WERI-Rb-1 (cell line): Measurements from ENCODE around the gene ANK2.

Experiments used
- DNase-seq: peaks from one replicate; pipeline ENCODE4 v3.0.0-alpha.2; 2020
- H3K27ac ChIP-seq: fragments of 250-450 bp; sonication (Bioruptor Pico); 2 replicates; pipeline ENCODE4 v1.5.1; 2020; ENCODE audit warnings: mild to moderate bottlenecking, moderate library complexity
- H3K27me3 ChIP-seq: fragments of 250-450 bp; sonication (Bioruptor Pico); 2 replicates; pipeline ENCODE4 v1.5.1; 2021; ENCODE audit warnings: mild to moderate bottlenecking, low read depth, moderate library complexity; ENCODE audit not compliant: insufficient read depth, severe bottlenecking
- H3K36me3 ChIP-seq: fragments of 250-450 bp; sonication (Bioruptor Pico); 2 replicates; pipeline ENCODE4 v1.5.1; 2020; ENCODE audit warnings: mild to moderate bottlenecking, moderate library complexity
- H3K4me3 ChIP-seq: 2 replicates; pipeline ENCODE4 v1.5.1; 2011; ENCODE audit warnings: low read depth, mild to moderate bottlenecking, control low read depth, low read length
- H3K9me3 ChIP-seq: fragments of 250-450 bp; sonication (Bioruptor Pico); 2 replicates; pipeline ENCODE4 v1.5.1; 2021; ENCODE audit warnings: mild to moderate bottlenecking, moderate library complexity; ENCODE audit not compliant: severe bottlenecking
- CTCF ChIP-seq: IDR thresholded peaks from 2 replicates; pipeline ENCODE4 v1.5.1; 2011; ENCODE audit warnings: low read depth, mild to moderate bottlenecking, control low read depth, inconsistent platforms, low read length

The ANK2 gene

GRCh38 chr4:113410686-113411085 is 361.2 kb downstream of the ANK2 start:
- TF ChIP-seq CTCF, result no peak
- no peak overlapping the region for H3K27ac ChIP-seq
- no peak overlapping the region for H3K4me3 ChIP-seq
- H3K27me3 ChIP-seq, result no peaks in the 10 kb centered on the region
- H3K9me3 ChIP-seq, result no peaks in the 10 kb centered on the region
- DNase-seq, result no peak
- H3K36me3 ChIP-seq, result no peaks in the 10 kb centered on the region

- no peak for DNase-seq
- Histone ChIP-seq H3K4me3 (no peak overlapping the region), H3K36me3 (no peaks in the 10 kb centered on the region), H3K27me3 (no peaks in the 10 kb centered on the region), H3K9me3 (no peaks in the 10 kb centered on the region), H3K27ac (no peak overlapping the region)
- TF ChIP-seq CTCF, result no peak
These were observed 362.1 kb downstream of the ANK2 start for GRCh38 chr4:113411496-113411938.

- no peak for DNase-seq
- Histone ChIP-seq H3K36me3 (no peaks in the 10 kb centered on the region), H3K4me3 (no peak overlapping the region), H3K27me3 (no peaks in the 10 kb centered on the region), H3K9me3 (peaks cover 9% of the 10 kb centered on the region), H3K27ac (no peak overlapping the region)
- no peak for TF ChIP-seq CTCF
These were observed 370.2 kb downstream of the ANK2 start for GRCh38 chr4:113419631-113420030.

GRCh38 chr4:113420938-113421337 is 371.5 kb downstream of the ANK2 start:
- H3K4me3 ChIP-seq, result no peak overlapping the region
- H3K36me3 ChIP-seq, result no peaks in the 10 kb centered on the region
- peaks cover 11% of the 10 kb centered on the region for H3K9me3 ChIP-seq
- no peaks in the 10 kb centered on the region for H3K27me3 ChIP-seq
- TF ChIP-seq CTCF, result no peak
- no peak overlapping the region for H3K27ac ChIP-seq
- DNase-seq, result no peak

GRCh38 chr4:113423631-113424030 is 374.2 kb downstream of the ANK2 start:
- no peak for DNase-seq
- TF ChIP-seq CTCF, result no peak
- no peak overlapping the region for H3K27ac ChIP-seq
- H3K27me3 ChIP-seq, result no peaks in the 10 kb centered on the region
- H3K9me3 ChIP-seq, result peaks cover 15% of the 10 kb centered on the region
- no peak overlapping the region for H3K4me3 ChIP-seq
- H3K36me3 ChIP-seq, result no peaks in the 10 kb centered on the region

- H3K27me3 ChIP-seq, result no peaks in the 10 kb centered on the region
- H3K4me3 ChIP-seq, result no peak overlapping the region
- no peaks in the 10 kb centered on the region for H3K36me3 ChIP-seq
- no peak for DNase-seq
- no peak overlapping the region for H3K27ac ChIP-seq
- H3K9me3 ChIP-seq, result peaks cover 8% of the 10 kb centered on the region
- TF ChIP-seq CTCF, result no peak
These were observed 383.7 kb downstream of the ANK2 start for GRCh38 chr4:113433116-113433515.
